Panc1 (cell line): ENCODE measurements around the gene PDGFD.

ENCODE experiments used
- POLR2AphosphoS5 ChIP-seq: IDR thresholded peaks from 2 replicates; pipeline ENCODE4 v1.6.1; 2012; ENCODE audit warnings: mild to moderate bottlenecking, low read depth, low read length, moderate library complexity
- SIN3A ChIP-seq: IDR thresholded peaks from 2 replicates; pipeline ENCODE4 v1.6.1; 2012; ENCODE audit warnings: low read depth, mild to moderate bottlenecking, low read length, moderate library complexity, borderline replicate concordance; ENCODE audit not compliant: insufficient read depth
- TF ChIP-seq, protein P1 (sequence below): fragments of 450-650 bp; IDR thresholded peaks from 2 replicates; pipeline ENCODE4 v1.5.1; 2017; ENCODE audit warnings: mild to moderate bottlenecking
- TF ChIP-seq, protein P2 (sequence below), 2 experiments: IDR thresholded peaks; 2 replicates each; pipeline ENCODE4 v1.6.1; 2011 to 2012; ENCODE audit warnings: low read depth in 2 of 2, control low read depth in 1 of 2, low read length in 1 of 2, mild to moderate bottlenecking in 1 of 2, moderate library complexity in 1 of 2; ENCODE audit not compliant: insufficient read depth in 1 of 2

DNA sequence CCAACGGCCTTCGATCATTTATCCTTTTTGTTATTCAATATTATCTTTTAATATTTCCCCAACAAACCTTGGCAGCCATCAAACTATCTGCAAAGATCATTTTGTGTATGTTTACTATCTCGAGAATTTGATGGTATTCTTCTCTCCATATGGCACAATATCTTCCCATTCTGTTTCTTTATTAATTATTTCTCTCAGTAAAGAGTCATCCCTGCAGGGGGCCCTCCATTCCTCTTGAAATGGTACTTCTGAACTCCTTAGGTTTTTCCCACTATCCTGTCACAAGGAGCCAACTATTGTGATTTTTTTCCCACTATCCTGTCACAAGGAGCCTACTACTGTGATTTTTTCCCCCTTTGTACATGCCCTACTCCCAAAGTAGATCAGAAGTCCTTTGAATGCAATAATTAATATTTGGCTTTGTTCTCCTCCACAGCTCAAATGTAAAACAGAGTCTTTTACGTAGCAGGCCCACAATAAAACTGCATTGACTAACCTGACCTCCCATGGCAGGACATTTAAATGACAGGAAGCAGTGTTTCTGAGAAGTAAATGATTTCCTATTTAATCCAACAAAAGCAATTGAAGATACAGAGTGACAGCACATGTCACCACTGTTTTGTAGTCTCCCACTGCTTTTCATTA is 43.3 kb downstream of the PDGFD start:
- TF ChIP-seq, protein P1, sequence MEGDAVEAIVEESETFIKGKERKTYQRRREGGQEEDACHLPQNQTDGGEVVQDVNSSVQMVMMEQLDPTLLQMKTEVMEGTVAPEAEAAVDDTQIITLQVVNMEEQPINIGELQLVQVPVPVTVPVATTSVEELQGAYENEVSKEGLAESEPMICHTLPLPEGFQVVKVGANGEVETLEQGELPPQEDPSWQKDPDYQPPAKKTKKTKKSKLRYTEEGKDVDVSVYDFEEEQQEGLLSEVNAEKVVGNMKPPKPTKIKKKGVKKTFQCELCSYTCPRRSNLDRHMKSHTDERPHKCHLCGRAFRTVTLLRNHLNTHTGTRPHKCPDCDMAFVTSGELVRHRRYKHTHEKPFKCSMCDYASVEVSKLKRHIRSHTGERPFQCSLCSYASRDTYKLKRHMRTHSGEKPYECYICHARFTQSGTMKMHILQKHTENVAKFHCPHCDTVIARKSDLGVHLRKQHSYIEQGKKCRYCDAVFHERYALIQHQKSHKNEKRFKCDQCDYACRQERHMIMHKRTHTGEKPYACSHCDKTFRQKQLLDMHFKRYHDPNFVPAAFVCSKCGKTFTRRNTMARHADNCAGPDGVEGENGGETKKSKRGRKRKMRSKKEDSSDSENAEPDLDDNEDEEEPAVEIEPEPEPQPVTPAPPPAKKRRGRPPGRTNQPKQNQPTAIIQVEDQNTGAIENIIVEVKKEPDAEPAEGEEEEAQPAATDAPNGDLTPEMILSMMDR = no peak; the same call in 1 of the 2 replicates
- TF ChIP-seq SIN3A (no peak), POLR2AphosphoS5 (no peak)
- TF ChIP-seq, protein P2, sequence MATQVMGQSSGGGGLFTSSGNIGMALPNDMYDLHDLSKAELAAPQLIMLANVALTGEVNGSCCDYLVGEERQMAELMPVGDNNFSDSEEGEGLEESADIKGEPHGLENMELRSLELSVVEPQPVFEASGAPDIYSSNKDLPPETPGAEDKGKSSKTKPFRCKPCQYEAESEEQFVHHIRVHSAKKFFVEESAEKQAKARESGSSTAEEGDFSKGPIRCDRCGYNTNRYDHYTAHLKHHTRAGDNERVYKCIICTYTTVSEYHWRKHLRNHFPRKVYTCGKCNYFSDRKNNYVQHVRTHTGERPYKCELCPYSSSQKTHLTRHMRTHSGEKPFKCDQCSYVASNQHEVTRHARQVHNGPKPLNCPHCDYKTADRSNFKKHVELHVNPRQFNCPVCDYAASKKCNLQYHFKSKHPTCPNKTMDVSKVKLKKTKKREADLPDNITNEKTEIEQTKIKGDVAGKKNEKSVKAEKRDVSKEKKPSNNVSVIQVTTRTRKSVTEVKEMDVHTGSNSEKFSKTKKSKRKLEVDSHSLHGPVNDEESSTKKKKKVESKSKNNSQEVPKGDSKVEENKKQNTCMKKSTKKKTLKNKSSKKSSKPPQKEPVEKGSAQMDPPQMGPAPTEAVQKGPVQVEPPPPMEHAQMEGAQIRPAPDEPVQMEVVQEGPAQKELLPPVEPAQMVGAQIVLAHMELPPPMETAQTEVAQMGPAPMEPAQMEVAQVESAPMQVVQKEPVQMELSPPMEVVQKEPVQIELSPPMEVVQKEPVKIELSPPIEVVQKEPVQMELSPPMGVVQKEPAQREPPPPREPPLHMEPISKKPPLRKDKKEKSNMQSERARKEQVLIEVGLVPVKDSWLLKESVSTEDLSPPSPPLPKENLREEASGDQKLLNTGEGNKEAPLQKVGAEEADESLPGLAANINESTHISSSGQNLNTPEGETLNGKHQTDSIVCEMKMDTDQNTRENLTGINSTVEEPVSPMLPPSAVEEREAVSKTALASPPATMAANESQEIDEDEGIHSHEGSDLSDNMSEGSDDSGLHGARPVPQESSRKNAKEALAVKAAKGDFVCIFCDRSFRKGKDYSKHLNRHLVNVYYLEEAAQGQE (IDR thresholded peaks at IDR 0.05; ENCODE audit: insufficient read depth in 1 of 2, low read depth in 2 of 2, low read length in 1 of 2) = no peak
